Neuronal stem cell (in vitro differentiated cells): Measurements from ENCODE around the gene LAMA5.

ENCODE experiments used
- DNase-seq: peaks from one replicate; pipeline ENCODE4 v3.0.0-alpha.2; 2013; ENCODE audit warnings: low spot score
- H2AFZ ChIP-seq: one replicate; pipeline ENCODE4 v1.6.1; 2013; ENCODE audit warnings: mild to moderate bottlenecking, low read length, inconsistent platforms
- H2AK5ac ChIP-seq: 2 replicates; pipeline ENCODE4 v1.6.1; 2013; ENCODE audit warnings: low read depth, mild to moderate bottlenecking, inconsistent platforms, low read length, moderate library complexity, mixed read lengths
- H2BK120ac ChIP-seq: 2 replicates; pipeline ENCODE4 v1.6.1; 2013; ENCODE audit warnings: low read depth, mild to moderate bottlenecking, inconsistent platforms, low read length, moderate library complexity, mixed read lengths
- H2BK12ac ChIP-seq: one replicate; pipeline ENCODE4 v1.6.1; 2013; ENCODE audit warnings: low read length, inconsistent platforms
- H2BK15ac ChIP-seq: 2 replicates; pipeline ENCODE4 v1.6.1; 2013; ENCODE audit warnings: mild to moderate bottlenecking, low read length, inconsistent platforms, mixed read lengths
- H2BK5ac ChIP-seq: one replicate; pipeline ENCODE4 v1.6.1; 2013; ENCODE audit warnings: inconsistent platforms, mild to moderate bottlenecking, low read length, moderate library complexity
- H3K14ac ChIP-seq: one replicate; pipeline ENCODE4 v1.6.1; 2013; ENCODE audit warnings: low read length, inconsistent platforms
- H3K18ac ChIP-seq: 2 replicates; pipeline ENCODE4 v1.6.1; 2013; ENCODE audit warnings: low read length, inconsistent platforms
- H3K23ac ChIP-seq: 2 replicates; pipeline ENCODE4 v1.6.1; 2013; ENCODE audit warnings: low read depth, mild to moderate bottlenecking, mixed read lengths, low read length, inconsistent platforms; ENCODE audit not compliant: poor library complexity
- H3K27ac ChIP-seq: replicated peaks from 3 replicates; pipeline ENCODE4 v1.5.1; 2013; ENCODE audit warnings: low read length, inconsistent platforms
- H3K27me3 ChIP-seq, 3 experiments: 2 replicates each; pipeline ENCODE4 v1.6.1; 2013; ENCODE audit warnings: low read length in 3 of 3, mild to moderate bottlenecking in 2 of 3, inconsistent platforms in 1 of 3, low read depth in 1 of 3, mixed read lengths in 1 of 3, moderate library complexity in 1 of 3; ENCODE audit not compliant: control insufficient read depth in 3 of 3, insufficient read depth in 3 of 3
- H3K36me3 ChIP-seq, 2 donors: replicated peaks in 1 of 2; 2 replicates each; pipeline ENCODE4 v1.6.1; 2013; ENCODE audit warnings: low read length in 2 of 2; ENCODE audit not compliant: control insufficient read depth in 2 of 2, insufficient read depth in 2 of 2
- H3K4ac ChIP-seq: 2 replicates; pipeline ENCODE4 v1.6.1; 2013; ENCODE audit warnings: inconsistent platforms, mild to moderate bottlenecking, low read length, moderate library complexity
- H3K4me1 ChIP-seq, 2 donors: 1 replicate in 1 of 2; 2 replicates in 1 of 2; pipeline ENCODE4 v1.6.1; 2013; ENCODE audit warnings: low read length in 2 of 2, low read depth in 1 of 2; ENCODE audit not compliant: control insufficient read depth in 2 of 2, insufficient read depth in 1 of 2
- H3K4me2 ChIP-seq: one replicate; pipeline ENCODE4 v1.6.1; 2013; ENCODE audit warnings: mild to moderate bottlenecking, low read length, inconsistent platforms; ENCODE audit not compliant: insufficient read depth, poor library complexity, severe bottlenecking
- H3K4me3 ChIP-seq, 2 donors: 2 replicates each; pipeline ENCODE4 v1.5.1; 2013; ENCODE audit warnings: low read length in 2 of 2, mild to moderate bottlenecking in 2 of 2, inconsistent platforms in 1 of 2, moderate library complexity in 1 of 2
- H3K79me1 ChIP-seq: one replicate; pipeline ENCODE4 v1.6.1; 2013; ENCODE audit warnings: low read depth, mild to moderate bottlenecking, inconsistent platforms, low read length, moderate library complexity
- H3K9ac ChIP-seq: one replicate; pipeline ENCODE4 v1.6.1; 2013; ENCODE audit warnings: mild to moderate bottlenecking, low read depth, low read length, inconsistent platforms; ENCODE audit not compliant: poor library complexity
- H3K9me3 ChIP-seq, 2 donors: replicated peaks in 1 of 2; 2 replicates each; pipeline versions ENCODE3 to v1.6.1; 2013; ENCODE audit warnings: low read length in 2 of 2, mild to moderate bottlenecking in 2 of 2, inconsistent platforms in 1 of 2, low read depth in 1 of 2, mixed read lengths in 1 of 2, moderate library complexity in 1 of 2; ENCODE audit not compliant: control insufficient read depth in 2 of 2, insufficient read depth in 1 of 2
- H4K8ac ChIP-seq: one replicate; pipeline ENCODE4 v1.6.1; 2013; ENCODE audit warnings: low read depth, mild to moderate bottlenecking, inconsistent platforms, low read length, moderate library complexity
- H4K91ac ChIP-seq: one replicate; pipeline ENCODE4 v1.6.1; 2013; ENCODE audit warnings: low read length, low read depth, mild to moderate bottlenecking, inconsistent platforms; ENCODE audit not compliant: poor library complexity
- WGBS, 2 donors: extraction: QIAGEN DNeasy Blood & Tissue Kit; methylation state at CpG; one replicate each; pipeline ENCODE4 v1.1.7; 2013; ENCODE audit warnings: missing lambda C conversion rate in 2 of 2, mixed read lengths in 1 of 2; ENCODE audit not compliant: insufficient read length in 2 of 2, insufficient replicate concordance in 1 of 2; ENCODE audit errors: extremely low coverage in 2 of 2; 5-methylcytosine and 5-hydroxymethylcytosine counted together

The LAMA5 gene

GRCh38 chr20:62311150-62311549, 56.0 kb downstream of the LAMA5 start:
- Histone ChIP-seq H3K4ac (no peak overlapping the region), H3K14ac (no peak overlapping the region), H3K27ac (no peak overlapping the region)

GRCh38 chr20:62310757-62311121, 56.4 kb downstream of the LAMA5 start:
- H2BK5ac ChIP-seq, result no peak overlapping the region
- no peaks in the 10 kb centered on the region for H3K27me3 ChIP-seq
- H3K79me1 ChIP-seq, result peaks cover 12% of the 10 kb centered on the region
- H2AK5ac ChIP-seq, result no peak overlapping the region
- no peak overlapping the region for H3K18ac ChIP-seq
- H3K23ac ChIP-seq, result no peak overlapping the region
- no peak overlapping the region for H3K4me3 ChIP-seq
- H4K8ac ChIP-seq, result no peak overlapping the region
- H3K4ac ChIP-seq, result no peak overlapping the region
- no peak for DNase-seq
- no peak overlapping the region for H3K9ac ChIP-seq
- no peak overlapping the region for H2AFZ ChIP-seq
- no CpG with 5 or more reads among the region's 25 CpGs for WGBS, 2 donors
- H3K27ac ChIP-seq, result no peak overlapping the region
- no peak overlapping the region for H3K4me2 ChIP-seq
- H4K91ac ChIP-seq, result no peak overlapping the region
- no peak overlapping the region for H2BK12ac ChIP-seq
- no peak overlapping the region for H2BK120ac ChIP-seq
- H3K36me3 ChIP-seq, result peaks cover 74 to 80% of the 10 kb centered on the region in 2 donors
- no peak overlapping the region for H2BK15ac ChIP-seq
- H3K4me1 ChIP-seq, result no peaks in the 10 kb centered on the region
- H3K9me3 ChIP-seq, result no peaks in the 10 kb centered on the region
- H3K14ac ChIP-seq, result no peak overlapping the region

More at GRCh38 chr20:62311150-62311549, 56.0 kb downstream of the LAMA5 start:
- no peak overlapping the region for H3K18ac ChIP-seq
- no peaks in the 10 kb centered on the region for H3K4me1 ChIP-seq
- H2AFZ ChIP-seq, result no peak overlapping the region
- DNase-seq, result no peak
- no peak overlapping the region for H4K8ac ChIP-seq
- WGBS, 2 donors, result no CpG with 5 or more reads among the region's 18 CpGs
- no peak overlapping the region for H2AK5ac ChIP-seq
- peaks cover 9% of the 10 kb centered on the region for H3K79me1 ChIP-seq
- H3K4me3 ChIP-seq, result no peak overlapping the region
- H3K23ac ChIP-seq, result peak overlapping the region; percentile 17
- H3K36me3 ChIP-seq, result peaks cover 74 to 80% of the 10 kb centered on the region in 2 donors
- no peak overlapping the region for H2BK12ac ChIP-seq
- no peak overlapping the region for H2BK5ac ChIP-seq
- H3K27me3 ChIP-seq, result no peaks in the 10 kb centered on the region
- no peak overlapping the region for H4K91ac ChIP-seq
- no peak overlapping the region for H2BK120ac ChIP-seq
- H3K9ac ChIP-seq, result no peak overlapping the region
- H3K4me2 ChIP-seq, result no peak overlapping the region
- no peaks in the 10 kb centered on the region for H3K9me3 ChIP-seq
- H2BK15ac ChIP-seq, result no peak overlapping the region

GRCh38 chr20:62309947-62310756, 57.0 kb downstream of the LAMA5 start:
- H2BK120ac ChIP-seq, result no peak overlapping the region
- no peaks in the 10 kb centered on the region for H3K27me3 ChIP-seq
- no peaks in the 10 kb centered on the region for H3K4me1 ChIP-seq
- H3K79me1 ChIP-seq, result peaks cover 16% of the 10 kb centered on the region
- H3K18ac ChIP-seq, result no peak overlapping the region
- no peak overlapping the region for H2BK12ac ChIP-seq
- H3K4me2 ChIP-seq, result no peak overlapping the region
- H2AFZ ChIP-seq, result no peak overlapping the region
- H3K36me3 ChIP-seq, result peaks cover 74 to 80% of the 10 kb centered on the region in 2 donors
- H2BK5ac ChIP-seq, result no peak overlapping the region
- no peak overlapping the region for H3K4me3 ChIP-seq
- H3K9ac ChIP-seq, result no peak overlapping the region
- no peak overlapping the region for H3K27ac ChIP-seq
- no peak overlapping the region for H3K14ac ChIP-seq
- H2AK5ac ChIP-seq, result no peak overlapping the region
- H3K4ac ChIP-seq, result no peak overlapping the region
- H4K8ac ChIP-seq, result no peak overlapping the region
- no peaks in the 10 kb centered on the region for H3K9me3 ChIP-seq
- DNase-seq, result no peak
- H3K23ac ChIP-seq, result no peak overlapping the region
- no CpG with 5 or more reads among the region's 29 CpGs for WGBS, 2 donors
- H4K91ac ChIP-seq, result peak overlapping the region; percentile 53
- H2BK15ac ChIP-seq, result no peak overlapping the region

- no peak overlapping the region for H2AK5ac ChIP-seq
- H3K14ac ChIP-seq, result no peak overlapping the region
- peaks cover 0 to 4% of the 10 kb centered on the region in 2 donors for H3K4me1 ChIP-seq
- peak overlapping the region; percentile 77 for H3K9ac ChIP-seq
- no peaks in the 10 kb centered on the region for H3K9me3 ChIP-seq
- no peak overlapping the region for H2BK15ac ChIP-seq
- H2BK5ac ChIP-seq, result no peak overlapping the region
- DNase-seq, result no peak
- H3K18ac ChIP-seq, result peak overlapping the region; percentile 76
- no peaks in the 10 kb centered on the region for H3K27me3 ChIP-seq
- H2BK120ac ChIP-seq, result no peak overlapping the region
- H3K4ac ChIP-seq, result no peak overlapping the region
- peaks cover 71 to 80% of the 10 kb centered on the region in 2 donors for H3K36me3 ChIP-seq
- no peak overlapping the region for H3K23ac ChIP-seq
- WGBS, 2 donors, result no CpG with 5 or more reads among the region's 26 CpGs
- no peak overlapping the region for H4K8ac ChIP-seq
- H3K4me2 ChIP-seq, result no peak overlapping the region
- no peak overlapping the region for H2BK12ac ChIP-seq
- no peak overlapping the region for H3K4me3 ChIP-seq
- no peak overlapping the region for H4K91ac ChIP-seq
- H3K79me1 ChIP-seq, result peaks cover 23% of the 10 kb centered on the region
- H3K27ac ChIP-seq, result no peak overlapping the region
- H2AFZ ChIP-seq, result no peak overlapping the region
Observed at GRCh38 chr20:62309198-62309944, 57.7 kb downstream of the LAMA5 start.
